Measurements from ENCODE around the gene TRIM41.
"Not testable (repeated sequence)": the region's sequence is repeated elsewhere in the genome, so short reads cannot be mapped to it uniquely, and the experiment has no call there.

The TRIM41 gene

DNA sequence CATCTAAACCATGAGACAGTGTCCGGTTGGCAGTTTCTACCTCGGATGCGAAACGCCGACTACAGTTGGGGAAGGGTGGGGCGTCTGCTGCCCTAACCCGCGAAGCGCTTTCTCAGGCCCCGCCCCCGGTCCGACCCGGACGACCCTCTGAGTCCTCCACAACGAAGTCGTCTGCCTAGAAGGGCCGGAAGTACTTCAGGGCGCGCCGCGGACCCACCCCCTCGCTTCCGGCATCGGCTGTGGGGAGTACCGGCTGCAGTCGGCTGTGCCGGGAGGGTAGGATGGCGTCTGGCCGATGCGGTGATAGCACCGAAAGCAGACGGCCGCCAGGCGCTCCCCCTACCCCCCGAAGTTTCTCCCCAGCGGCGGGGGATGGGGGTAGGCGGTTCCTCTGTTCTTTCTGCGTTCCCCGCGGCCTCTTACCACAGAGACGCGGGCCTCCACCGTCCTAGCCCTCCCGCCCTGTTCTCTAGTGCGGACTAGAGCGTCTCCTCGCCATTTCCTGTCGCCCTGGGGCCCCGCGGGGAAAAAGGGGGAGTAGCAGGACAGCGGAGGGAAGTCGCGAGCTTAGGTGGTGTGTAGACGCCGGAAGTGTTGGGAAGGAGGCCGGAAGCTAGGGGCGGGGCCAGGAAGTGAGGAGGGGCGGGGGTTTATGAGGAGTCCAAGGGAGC, at the start of gene TRIM41:
TSS of gene TRIM41 (plus strand) at position 224 of the 671 bp plus-strand sequence. CDS start 719 bp downstream, outside the sequence.
- no peaks in the 10 kb centered on the region for H3K9me3 Mint-ChIP-seq

DNA sequence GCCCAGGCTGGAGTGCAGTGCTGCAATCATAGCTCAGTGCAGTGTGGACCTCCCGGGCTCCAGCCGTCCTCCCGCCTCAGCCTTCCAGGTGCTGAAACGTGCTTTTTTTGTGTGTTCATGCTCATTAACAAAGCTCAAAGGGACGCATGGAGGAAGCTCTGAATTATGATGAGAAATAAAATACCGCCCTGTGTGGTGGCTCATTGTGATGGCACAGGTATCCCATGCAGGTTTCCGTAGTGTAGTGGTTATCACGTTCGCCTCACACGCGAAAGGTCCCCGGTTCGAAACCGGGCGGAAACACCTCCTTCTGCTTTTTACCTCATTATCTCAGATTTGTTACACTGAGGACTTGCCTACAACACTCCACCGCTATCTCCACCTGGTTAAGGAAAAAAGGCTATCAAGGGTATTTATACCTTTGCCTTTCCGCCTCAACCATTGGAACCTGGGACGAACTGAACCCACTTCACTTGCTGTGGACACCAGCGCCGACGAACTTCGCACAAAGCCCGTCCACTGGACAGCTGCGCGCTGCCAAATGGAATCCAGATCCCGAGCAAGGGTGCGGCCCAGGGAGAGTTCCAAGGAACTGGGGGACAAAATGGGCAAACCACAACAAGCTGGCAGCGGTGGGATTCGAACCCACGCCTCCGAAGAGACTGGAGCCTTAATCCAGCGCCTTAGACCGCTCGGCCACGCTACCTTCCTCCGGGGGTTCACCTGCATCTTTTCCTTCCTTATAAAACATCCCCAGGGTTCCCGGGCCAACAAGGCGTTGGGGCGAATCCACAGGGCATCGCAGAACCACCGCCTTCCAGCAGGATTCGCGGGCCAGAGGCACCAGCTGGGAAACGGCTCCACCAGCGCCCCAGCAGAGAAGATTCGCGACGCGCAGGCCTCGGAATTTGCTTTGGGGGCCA, 49.4 kb upstream of the TRIM41 start:
- Mint-ChIP-seq H3K4me1 (peaks cover 35% of the 10 kb centered on the region), H3K9me3 (no peaks in the 10 kb centered on the region), H3K4me3 (peak overlapping the region; percentile 72), H3K36me3 (peaks cover 22% of the 10 kb centered on the region), H3K27ac (peak overlapping the region; percentile 92)
- DNase-seq (ENCODE audit: low spot score in 2 of 2): peak; percentile 44 to 89
- peak; percentile 83 for ATAC-seq

More for the DNA sequence above, at the start of gene TRIM41:
- Mint-ChIP-seq H3K27ac (peak within 1 kb of the TSS; percentile 100), H3K4me3 (peak within 1 kb of the TSS; percentile 85), H3K4me1 (peaks cover 68% of the 10 kb centered on the region), H3K36me3 (peaks cover 77% of the 10 kb centered on the region)
- peak; percentile 79 for ATAC-seq
- DNase-seq (ENCODE audit: low spot score in 2 of 2): peak; percentile 91 to 99

- no peak for ATAC-seq
- no peak for DNase-seq (ENCODE audit: low spot score in 2 of 2)
- Mint-ChIP-seq H3K4me1 (peaks cover 16% of the 10 kb centered on the region), H3K27ac (no peak overlapping the region), H3K4me3 (no peak overlapping the region), H3K9me3 (no peaks in the 10 kb centered on the region), H3K36me3 (peaks cover 15% of the 10 kb centered on the region)
Measured at GRCh38 chr5:181176254-181176952, 46.7 kb upstream of the TRIM41 start.

- peaks cover 25% of the 10 kb centered on the region for H3K4me1 Mint-ChIP-seq
- not testable (repeated sequence) for DNase-seq (ENCODE audit: low spot score in 2 of 2); H3K9me3 Mint-ChIP-seq; ATAC-seq; H3K4me3 Mint-ChIP-seq; H3K27ac Mint-ChIP-seq
- peaks cover 15% of the 10 kb centered on the region for H3K36me3 Mint-ChIP-seq
Measured at GRCh38 chr5:181177559-181177958, 45.5 kb upstream of the TRIM41 start.

DNA sequence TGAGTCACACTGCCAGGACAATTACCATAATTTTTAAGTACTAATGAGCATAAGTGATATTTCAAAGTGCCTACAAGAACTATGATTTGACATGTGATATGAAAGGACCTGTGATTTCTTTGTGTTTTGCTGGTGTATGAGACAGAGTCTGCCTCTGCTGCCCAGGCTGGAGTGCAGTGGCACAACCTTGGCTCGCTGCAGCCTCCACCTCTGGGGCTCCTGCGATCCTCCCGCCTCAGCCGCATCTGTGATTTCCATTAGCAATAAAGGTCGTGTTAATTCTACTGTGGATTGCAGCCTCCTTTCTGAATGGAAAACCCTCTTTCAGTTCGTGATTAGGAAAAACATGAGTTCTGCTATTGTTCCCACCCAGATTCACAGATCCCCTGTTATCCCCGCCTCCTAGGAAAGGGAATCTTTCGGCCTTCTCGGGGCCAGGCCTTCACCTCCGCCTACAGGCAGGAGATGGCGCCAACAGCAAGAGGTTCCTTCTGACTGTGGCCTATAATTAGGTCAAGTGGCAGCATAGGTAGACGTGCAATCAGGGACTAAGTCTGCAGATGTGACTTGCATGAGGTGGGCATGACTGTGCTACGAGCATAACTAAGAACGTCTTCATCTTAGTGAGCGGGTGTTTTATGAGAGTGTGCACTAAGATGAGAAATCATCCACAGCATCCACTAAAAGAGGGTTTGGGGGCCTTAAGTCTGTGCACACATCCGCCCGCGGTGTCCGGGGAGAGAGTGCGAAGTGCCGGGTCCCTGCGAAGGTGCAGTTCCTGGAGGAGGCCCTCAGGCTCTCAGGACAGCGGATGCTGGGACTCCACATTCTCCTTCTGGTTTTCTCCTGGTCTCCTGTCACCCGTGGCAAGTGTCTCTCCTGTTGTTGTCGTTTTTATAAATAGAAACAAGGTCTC, 41.2 kb upstream of the TRIM41 start:
- Mint-ChIP-seq H3K9me3 (no peaks in the 10 kb centered on the region), H3K4me1 (peaks cover 24% of the 10 kb centered on the region), H3K27ac (peak overlapping the region; percentile 21), H3K4me3 (peak overlapping the region; percentile 92), H3K36me3 (peaks cover 1% of the 10 kb centered on the region)
- ATAC-seq (peak; percentile 88), DNase-seq (ENCODE audit: low spot score in 2 of 2) (no peak)

GRCh38 chr5:181182651-181183050, 40.4 kb upstream of the TRIM41 start:
- no peaks in the 10 kb centered on the region for H3K9me3 Mint-ChIP-seq
- H3K27ac Mint-ChIP-seq: peak overlapping the region; percentile 11
- ATAC-seq (no peak), DNase-seq (ENCODE audit: low spot score in 2 of 2) (no peak)
- peak overlapping the region; percentile 92 for H3K4me3 Mint-ChIP-seq
- H3K4me1 Mint-ChIP-seq: peaks cover 27% of the 10 kb centered on the region
- peaks cover 9% of the 10 kb centered on the region for H3K36me3 Mint-ChIP-seq

DNA sequence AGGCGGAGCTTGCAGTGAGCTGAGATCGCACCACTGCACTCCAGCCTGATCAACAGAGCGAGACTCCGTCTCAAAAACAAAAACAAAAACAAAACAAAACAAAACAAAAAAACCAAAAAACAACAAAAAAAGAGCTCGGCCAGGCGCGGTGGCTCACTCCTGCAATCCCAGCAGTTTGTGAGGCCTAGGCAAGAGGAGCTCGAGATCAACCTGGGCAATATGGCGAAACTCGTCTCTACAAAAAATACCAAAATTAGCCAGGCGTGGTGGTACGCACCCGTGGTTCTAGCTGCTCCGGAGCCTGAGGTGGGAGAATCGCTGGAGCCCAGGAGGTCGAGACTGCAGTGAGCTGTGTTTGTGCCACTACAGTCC, 38.2 kb upstream of the TRIM41 start:
- Mint-ChIP-seq H3K4me1 (peaks cover 43% of the 10 kb centered on the region), H3K4me3 (peak overlapping the region; percentile 92), H3K27ac (peak overlapping the region; percentile 96), H3K9me3 (no peaks in the 10 kb centered on the region), H3K36me3 (peaks cover 30% of the 10 kb centered on the region)
- DNase-seq (ENCODE audit: low spot score in 2 of 2) (no peak), ATAC-seq (no peak)

- no peak for ATAC-seq
- Mint-ChIP-seq H3K9me3 (no peaks in the 10 kb centered on the region), H3K36me3 (peaks cover 38% of the 10 kb centered on the region), H3K27ac (no peak overlapping the region), H3K4me3 (peak overlapping the region; percentile 7), H3K4me1 (peaks cover 50% of the 10 kb centered on the region)
- DNase-seq (ENCODE audit: low spot score in 2 of 2): no peak
Measured at GRCh38 chr5:181185560-181185959, 37.5 kb upstream of the TRIM41 start.

- H3K27ac Mint-ChIP-seq: no peak overlapping the region
- H3K4me3 Mint-ChIP-seq: peak overlapping the region; percentile 7
- DNase-seq (ENCODE audit: low spot score in 2 of 2): no peak
- no peaks in the 10 kb centered on the region for H3K9me3 Mint-ChIP-seq
- H3K36me3 Mint-ChIP-seq: peaks cover 42% of the 10 kb centered on the region
- no peak for ATAC-seq
- H3K4me1 Mint-ChIP-seq: peaks cover 52% of the 10 kb centered on the region
Measured at GRCh38 chr5:181186022-181186421, 37.1 kb upstream of the TRIM41 start.

GRCh38 chr5:181186986-181187499, 36.0 kb upstream of the TRIM41 start:
- no peaks in the 10 kb centered on the region for H3K9me3 Mint-ChIP-seq
- H3K4me3 Mint-ChIP-seq: peak overlapping the region; percentile 97

DNA sequence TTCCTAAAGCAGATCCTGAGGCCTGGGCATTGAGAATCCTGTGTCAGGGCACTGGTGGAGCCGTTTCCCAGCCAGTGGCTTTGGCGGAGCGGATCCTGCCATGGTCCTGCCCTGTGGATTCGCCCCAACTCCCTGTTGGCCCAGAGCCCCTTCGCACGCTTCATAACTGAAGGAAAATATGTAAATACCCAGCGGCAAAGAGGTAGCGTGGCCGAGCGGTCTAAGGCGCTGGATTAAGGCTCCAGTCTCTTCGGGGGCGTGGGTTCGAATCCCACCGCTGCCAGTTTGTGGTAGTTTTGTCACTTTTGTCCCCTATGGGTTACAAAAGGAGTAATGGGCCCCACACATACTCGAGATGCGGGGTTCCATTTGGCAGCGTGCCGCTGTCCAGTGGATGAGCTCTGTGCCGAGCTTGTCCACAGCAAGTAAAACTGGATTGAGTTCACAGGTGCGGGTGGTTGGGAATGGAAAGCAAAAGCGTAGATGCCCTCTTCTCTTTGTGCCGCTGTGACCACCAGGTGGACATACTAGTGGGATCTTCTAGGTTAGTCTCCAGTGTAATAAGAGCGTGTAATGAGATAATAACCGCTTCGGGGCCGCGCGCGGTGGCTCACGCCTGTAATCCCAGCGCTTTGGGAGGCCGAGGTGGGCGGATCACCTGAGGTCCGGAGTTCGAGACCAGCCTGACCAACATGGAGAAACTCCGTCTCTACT, 35.4 kb upstream of the TRIM41 start:
- Mint-ChIP-seq H3K9me3 (no peaks in the 10 kb centered on the region), H3K27ac (peak overlapping the region; percentile 100), H3K4me3 (peak overlapping the region; percentile 97), H3K36me3 (peaks cover 59% of the 10 kb centered on the region), H3K4me1 (peaks cover 58% of the 10 kb centered on the region)
- ATAC-seq: no peak
- peak; percentile 48 to 91 for DNase-seq (ENCODE audit: low spot score in 2 of 2)

More at GRCh38 chr5:181186986-181187499, 36.0 kb upstream of the TRIM41 start:
- DNase-seq (ENCODE audit: low spot score in 2 of 2): no peak
- Mint-ChIP-seq H3K27ac (peak overlapping the region; percentile 100), H3K36me3 (peaks cover 53% of the 10 kb centered on the region), H3K4me1 (peaks cover 58% of the 10 kb centered on the region)
- ATAC-seq: no peak

DNA sequence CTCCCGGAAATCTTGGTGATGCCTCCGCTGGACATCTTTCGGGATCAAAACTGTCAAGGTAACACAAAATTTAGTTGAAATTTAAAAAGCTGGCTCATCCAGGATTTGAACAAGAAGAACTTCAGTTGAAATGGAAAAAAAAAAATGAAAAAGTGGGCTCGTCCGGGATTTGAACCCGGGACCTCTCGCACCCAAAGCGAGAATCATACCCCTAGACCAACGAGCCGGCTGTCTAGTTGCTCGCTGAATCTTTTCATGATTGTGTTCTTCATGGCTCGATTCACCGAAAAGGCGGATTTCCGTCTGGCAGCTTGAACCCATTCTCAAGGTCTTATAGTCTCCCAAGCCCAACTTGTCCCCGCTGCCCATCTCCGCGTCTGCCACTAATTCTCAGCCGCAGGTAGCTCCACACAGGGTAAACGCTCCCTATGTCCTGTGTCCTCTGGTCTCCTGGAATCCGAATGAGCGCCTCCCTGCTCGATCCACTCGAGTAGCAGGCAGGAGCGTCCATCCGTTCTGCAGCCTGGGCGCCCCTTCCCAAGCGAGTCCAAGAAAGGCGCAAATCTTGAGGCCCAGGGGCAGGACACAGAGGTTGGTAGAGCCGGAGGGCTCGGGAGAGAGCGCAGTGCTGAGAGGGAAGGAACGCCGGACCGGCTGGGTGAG, 34.2 kb upstream of the TRIM41 start:
- ATAC-seq: peak; percentile 11
- peak; percentile 87 to 96 for DNase-seq (ENCODE audit: low spot score in 2 of 2)
- Mint-ChIP-seq H3K27ac (peak overlapping the region; percentile 100), H3K9me3 (no peaks in the 10 kb centered on the region), H3K4me3 (peak overlapping the region; percentile 97), H3K36me3 (peaks cover 60% of the 10 kb centered on the region), H3K4me1 (peaks cover 58% of the 10 kb centered on the region)

DNA sequence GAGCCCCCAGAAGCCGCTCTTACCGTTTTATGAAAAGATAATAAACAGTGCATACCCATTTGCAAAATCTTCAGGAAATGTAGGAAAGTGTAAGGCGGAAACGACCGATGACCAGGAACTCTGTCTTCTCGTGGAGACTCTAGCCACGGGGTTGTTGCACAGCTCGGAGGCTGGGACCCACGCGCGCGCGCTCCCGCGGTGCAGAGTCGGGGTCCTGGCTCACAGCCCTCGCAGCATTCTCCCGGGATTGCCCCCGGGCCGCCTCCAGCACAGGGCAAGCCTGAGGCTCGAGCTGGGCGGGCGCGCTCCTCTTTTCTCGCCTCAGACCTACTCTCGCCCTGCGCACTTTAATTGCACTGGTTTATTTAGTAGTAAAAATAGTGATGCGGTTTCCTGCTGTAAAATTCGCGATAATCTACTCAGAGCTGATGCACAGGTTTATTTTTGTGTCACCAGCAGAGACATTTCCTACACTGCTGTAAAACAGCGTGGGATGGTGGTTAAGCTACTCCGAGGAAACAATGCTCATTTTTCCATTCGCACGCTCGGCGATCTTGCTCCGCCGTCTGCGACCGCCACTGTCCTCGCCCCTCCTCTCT, 33.6 kb upstream of the TRIM41 start:
- Mint-ChIP-seq H3K4me1 (peaks cover 53% of the 10 kb centered on the region), H3K27ac (peak overlapping the region; percentile 100), H3K9me3 (no peaks in the 10 kb centered on the region), H3K4me3 (peak overlapping the region; percentile 97), H3K36me3 (peaks cover 60% of the 10 kb centered on the region)
- ATAC-seq (peak; percentile 53), DNase-seq (ENCODE audit: low spot score in 2 of 2) (peak; percentile 29 to 75)

Measured in stimulated activated effector memory CD8-positive, alpha-beta T cell treated with anti-CD3 and anti-CD28 coated beads, Interleukin-12 subunit alpha, Interleukin-12 subunit beta, amount 100 ng/mL, for 72 hours (primary cell).